ENCODE measurements around the gene ABHD10. TPM values are rescaled to one million over a fixed set of nuclear protein-coding genes. Genes with fewer than 3 reads are reported as not detected.

ABHD10 gene
- total RNA-seq, 1 experiment from 2014 or later = 57.6 TPM

- Histone ChIP-seq H3K4me3 (no peak overlapping the region), H3K36me3 (ENCODE audit: low read depth) (peaks cover 59% of the 10 kb centered on the region), H3K27ac (no peak overlapping the region), H3K4me1 (replicated peaks; ENCODE audit: insufficient read depth) (no peaks in the 10 kb centered on the region), H3K9me2 (ENCODE audit: insufficient read depth) (0 out of 2 replicates have a peak, but pooled peaks cover 3% of the 10 kb centered on the region), H3F3A (ENCODE audit: insufficient read depth, low read depth) (peaks cover 20% of the 10 kb centered on the region; the same call in 1 of the 2 replicates), H3K79me2 (ENCODE audit: low read depth) (no peaks in the 10 kb centered on the region), H4K20me1 (ENCODE audit: insufficient read depth) (no peaks in the 10 kb centered on the region), H2AFZ (no peak overlapping the region), H3K4me2 (no peak overlapping the region), H3K27me3 (ENCODE audit: insufficient read depth, low read depth) (no peaks in the 10 kb centered on the region), H3K9me3 (ENCODE audit: insufficient read depth, low read depth) (no peaks in the 10 kb centered on the region)
- DNase-seq = no peak
- POLR2A ChIA-PET (ENCODE audit: unreplicated experiment) = no interaction called here
- CTCF ChIA-PET = interaction anchor here (0.6 kb wide), 1 partner anchor 63 kb away, joined by 11 read pairs; no protein-coding TSS in a partner anchor
- intact Hi-C loops (cut with micrococcal nuclease; ENCODE audit: unreplicated experiment) = no loop called here
- TF ChIP-seq CTCF (conservative IDR thresholded peaks at IDR 0.05) (no peak; the same call in 1 of the 2 replicates), EZH2 (IDR thresholded peaks at IDR 0.05; ENCODE audit: low read depth) (no peak)
- BruUV-seq (replicated peaks) = no TSS peak
Measured at GRCh38 chr3:111955876-111956275, 22.9 kb upstream of the ABHD10 start.

GRCh38 chr3:111956449-111956848 lies 22.4 kb upstream of the ABHD10 start:
- ChIA-PET CTCF (no interaction called here), POLR2A (ENCODE audit: unreplicated experiment) (no interaction called here)
- Histone ChIP-seq H3K79me2 (ENCODE audit: low read depth) (no peaks in the 10 kb centered on the region), H3K27me3 (ENCODE audit: insufficient read depth, low read depth) (no peaks in the 10 kb centered on the region), H3K27ac (0 out of 2 replicates have a peak overlapping the region, but pooled peaks have one; percentile 8), H3K9me3 (ENCODE audit: insufficient read depth, low read depth) (no peaks in the 10 kb centered on the region), H3K4me3 (no peak overlapping the region), H3K4me2 (no peak overlapping the region), H4K20me1 (ENCODE audit: insufficient read depth) (no peaks in the 10 kb centered on the region), H3K36me3 (ENCODE audit: low read depth) (peaks cover 59% of the 10 kb centered on the region), H2AFZ (no peak overlapping the region), H3K9me2 (ENCODE audit: insufficient read depth) (0 out of 2 replicates have a peak, but pooled peaks cover 3% of the 10 kb centered on the region), H3K4me1 (replicated peaks; ENCODE audit: insufficient read depth) (no peaks in the 10 kb centered on the region), H3F3A (ENCODE audit: insufficient read depth, low read depth) (peaks cover 26% of the 10 kb centered on the region; the same call in 1 of the 2 replicates)
- TF ChIP-seq CTCF (conservative IDR thresholded peaks at IDR 0.05) (no peak), EZH2 (IDR thresholded peaks at IDR 0.05; ENCODE audit: low read depth) (no peak)
- intact Hi-C loops (cut with micrococcal nuclease; ENCODE audit: unreplicated experiment) = no loop called here
- BruUV-seq (replicated peaks) = no TSS peak
- no peak for DNase-seq

- Histone ChIP-seq H3K27ac (0 out of 2 replicates have a peak overlapping the region, but pooled peaks have one; percentile 8), H3K4me1 (replicated peaks; ENCODE audit: insufficient read depth) (no peaks in the 10 kb centered on the region), H3K4me3 (no peak overlapping the region), H3K9me3 (ENCODE audit: insufficient read depth, low read depth) (no peaks in the 10 kb centered on the region), H3K27me3 (ENCODE audit: insufficient read depth, low read depth) (no peaks in the 10 kb centered on the region), H3K79me2 (ENCODE audit: low read depth) (no peaks in the 10 kb centered on the region), H3K9me2 (ENCODE audit: insufficient read depth) (0 out of 2 replicates have a peak, but pooled peaks cover 3% of the 10 kb centered on the region), H3K36me3 (ENCODE audit: low read depth) (peaks cover 62% of the 10 kb centered on the region), H3K4me2 (no peak overlapping the region), H4K20me1 (ENCODE audit: insufficient read depth) (no peaks in the 10 kb centered on the region), H2AFZ (no peak overlapping the region), H3F3A (ENCODE audit: insufficient read depth, low read depth) (peaks cover 23% of the 10 kb centered on the region; the same call in 1 of the 2 replicates)
- intact Hi-C loops (cut with micrococcal nuclease; ENCODE audit: unreplicated experiment) = no loop called here
- CTCF ChIA-PET = no interaction called here
- no TSS peak for BruUV-seq (replicated peaks)
- TF ChIP-seq CTCF (conservative IDR thresholded peaks at IDR 0.05) (no peak), EZH2 (IDR thresholded peaks at IDR 0.05; ENCODE audit: low read depth) (no peak)
- POLR2A ChIA-PET (ENCODE audit: unreplicated experiment) = interaction anchor here (0.7 kb wide), 1 partner anchor 107 kb away, joined by 3 read pairs; no protein-coding TSS in a partner anchor
- no peak for DNase-seq
Measured at GRCh38 chr3:111956995-111957734, 21.7 kb upstream of the ABHD10 start.
